OCI-LY3 (cell line): ENCODE data around the gene RAPGEF5.

Experiments used
- H2AFZ ChIP-seq: fragments of 200-600, 300-600 bp; shearing (Covaris generic); 2 replicates; pipeline ENCODE4 v1.6.0; 2014; ENCODE audit warnings: antibody characterized with exemption, low read depth, low read length
- H3K27ac ChIP-seq: fragments of 200-600, 300-600 bp; sonication (generic); 2 replicates; pipeline ENCODE4 v1.5.1; 2014; ENCODE audit warnings: mild to moderate bottlenecking, low read length, moderate library complexity, mixed read lengths
- H3K27me3 ChIP-seq: fragments of 200-600, 300-600 bp; sonication (generic); 2 replicates; pipeline ENCODE4 v1.6.1; 2014; ENCODE audit warnings: low read depth, low read length, mixed read lengths
- H3K36me3 ChIP-seq: fragments of 200-600, 300-600 bp; sonication (generic); replicated peaks from 2 replicates; pipeline ENCODE3; 2014; ENCODE audit warnings: low read depth, low read length, mixed read lengths
- H3K4me1 ChIP-seq: fragments of 300-600, 200-600 bp; sonication (generic); 2 replicates; pipeline ENCODE4 v1.6.1; 2014; ENCODE audit warnings: low read length, mixed read lengths
- H3K4me2 ChIP-seq: fragments of 200-600, 300-600 bp; sonication (generic); 2 replicates; pipeline ENCODE4 v1.6.1; 2014; ENCODE audit warnings: low read length, mixed read lengths
- H3K4me3 ChIP-seq: fragments of 300-600, 200-600 bp; sonication (generic); 2 replicates; pipeline ENCODE4 v1.5.1; 2014; ENCODE audit warnings: antibody characterized with exemption, mild to moderate bottlenecking, low read length, moderate library complexity
- H3K79me2 ChIP-seq: fragments of 300-600, 200-600 bp; shearing (Covaris generic); 2 replicates; pipeline ENCODE4 v1.6.1; 2014; ENCODE audit warnings: mild to moderate bottlenecking, low read length, mixed read lengths
- H3K9ac ChIP-seq: fragments of 300-600, 200-600 bp; shearing (Covaris generic); 2 replicates; pipeline ENCODE4 v1.6.0; 2014; ENCODE audit warnings: mild to moderate bottlenecking, low read length, moderate library complexity
- H3K9me3 ChIP-seq: fragments of 200-600, 300-600 bp; shearing (Covaris generic); 2 replicates; pipeline ENCODE4 v1.6.1; 2014; ENCODE audit warnings: low read length, mixed read lengths; ENCODE audit not compliant: insufficient read depth
- H4K20me1 ChIP-seq: fragments of 200-600, 300-600 bp; sonication (generic); 2 replicates; pipeline ENCODE4 v1.6.1; 2016; ENCODE audit warnings: low read length, mixed read lengths; ENCODE audit not compliant: insufficient read depth
- CTCF ChIP-seq: fragments of 200-600, 300-600 bp; sonication (generic); IDR thresholded peaks from 2 replicates; pipeline ENCODE4 v1.5.1; 2014; ENCODE audit warnings: antibody characterized with exemption, low read length, low read depth
- EZH2phosphoT487 ChIP-seq: fragments of 200-600 bp; shearing (Covaris generic); IDR thresholded peaks from 2 replicates; pipeline ENCODE4 v1.6.1; 2018; ENCODE audit warnings: antibody characterized with exemption, mixed run types, low read depth

RAPGEF5 gene

GRCh38 chr7:22316914-22317313 lies 40.0 kb downstream of the RAPGEF5 start:
- no peaks in the 10 kb centered on the region for H3K27me3 ChIP-seq
- no peaks in the 10 kb centered on the region for H3K36me3 ChIP-seq
- H3K4me2 ChIP-seq, result no peak overlapping the region
- H3K27ac ChIP-seq, result no peak overlapping the region
- no peak overlapping the region for H3K4me3 ChIP-seq
- no peaks in the 10 kb centered on the region for H3K9me3 ChIP-seq
- no peaks in the 10 kb centered on the region for H3K4me1 ChIP-seq
- TF ChIP-seq EZH2phosphoT487 (no peak), CTCF (no peak)
- no peak overlapping the region for H3K9ac ChIP-seq
- no peaks in the 10 kb centered on the region for H3K79me2 ChIP-seq
- H4K20me1 ChIP-seq, result no peaks in the 10 kb centered on the region
- H2AFZ ChIP-seq, result no peak overlapping the region

DNA sequence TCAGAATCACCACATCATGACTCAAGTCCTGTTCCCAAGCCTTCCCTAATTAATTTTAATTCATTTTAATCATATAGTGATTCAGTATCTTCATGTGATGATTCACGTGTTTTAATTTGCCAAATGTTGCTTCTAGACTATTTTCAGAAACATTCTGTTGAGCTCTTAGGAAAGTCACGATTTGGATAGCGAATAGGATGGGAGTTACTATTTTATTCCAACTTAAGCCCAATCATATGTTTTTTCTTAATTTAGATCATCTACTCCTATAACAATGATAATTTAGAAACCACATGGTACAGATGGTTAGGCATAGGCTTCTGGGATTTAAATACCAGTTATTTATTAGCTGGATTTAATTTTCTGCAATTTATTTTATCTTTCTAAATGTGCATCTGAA lies 49.1 kb downstream of the RAPGEF5 start:
- no peak overlapping the region for H2AFZ ChIP-seq
- H3K9me3 ChIP-seq, result no peaks in the 10 kb centered on the region
- H3K4me2 ChIP-seq, result no peak overlapping the region
- H3K27ac ChIP-seq, result no peak overlapping the region
- no peaks in the 10 kb centered on the region for H3K4me1 ChIP-seq
- TF ChIP-seq EZH2phosphoT487, result no peak
- no peak for TF ChIP-seq CTCF
- no peaks in the 10 kb centered on the region for H3K79me2 ChIP-seq
- no peaks in the 10 kb centered on the region for H3K27me3 ChIP-seq
- no peak overlapping the region for H3K4me3 ChIP-seq
- no peak overlapping the region for H3K9ac ChIP-seq
- H4K20me1 ChIP-seq, result no peaks in the 10 kb centered on the region
- peaks cover 12% of the 10 kb centered on the region for H3K36me3 ChIP-seq

DNA sequence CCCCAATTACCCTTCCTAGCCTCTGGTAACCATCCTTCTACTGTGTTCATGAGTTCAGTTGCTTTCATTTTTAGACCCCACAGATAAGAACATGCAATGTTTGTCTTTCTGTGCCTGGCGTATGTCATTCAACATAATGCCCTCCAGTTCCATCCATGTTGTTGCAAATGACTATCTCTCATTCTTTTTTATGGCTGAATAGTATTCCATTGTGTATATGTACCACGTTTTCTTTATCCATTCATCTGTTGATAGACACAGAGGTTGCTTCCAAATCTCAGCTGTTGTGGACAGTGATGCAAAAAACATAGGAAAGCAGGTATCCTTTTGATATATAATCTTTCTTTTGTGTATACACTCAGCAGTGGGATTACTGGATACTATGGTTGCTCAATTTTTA lies 51.2 kb downstream of the RAPGEF5 start:
- no peaks in the 10 kb centered on the region for H3K9me3 ChIP-seq

GRCh38 chr7:22302951-22303423 lies 54.0 kb downstream of the RAPGEF5 start:
- Histone ChIP-seq H3K27me3 (no peaks in the 10 kb centered on the region), H4K20me1 (no peaks in the 10 kb centered on the region), H3K79me2 (no peaks in the 10 kb centered on the region), H3K36me3 (peaks cover 9% of the 10 kb centered on the region), H3K9ac (no peak overlapping the region), H3K27ac (no peak overlapping the region), H3K4me1 (no peaks in the 10 kb centered on the region), H3K9me3 (no peaks in the 10 kb centered on the region), H2AFZ (no peak overlapping the region), H3K4me3 (no peak overlapping the region), H3K4me2 (no peak overlapping the region)
- TF ChIP-seq CTCF (no peak), EZH2phosphoT487 (no peak)

More for the DNA sequence above, 51.2 kb downstream of the RAPGEF5 start:
- Histone ChIP-seq H2AFZ (no peak overlapping the region), H3K27ac (no peak overlapping the region), H3K4me3 (no peak overlapping the region), H3K4me1 (no peaks in the 10 kb centered on the region), H3K4me2 (no peak overlapping the region), H3K79me2 (no peaks in the 10 kb centered on the region), H3K36me3 (peaks cover 12% of the 10 kb centered on the region), H4K20me1 (no peaks in the 10 kb centered on the region), H3K9ac (no peak overlapping the region), H3K27me3 (no peaks in the 10 kb centered on the region)
- no peak for TF ChIP-seq EZH2phosphoT487
- no peak for TF ChIP-seq CTCF
